Germinal center (tissue), 1 donor: ENCODE results near the gene ST3GAL2.
"Not testable (repeated sequence)": the region's sequence is repeated elsewhere in the genome, so short reads cannot be mapped to it uniquely, and the experiment has no call there.

Source experiments
- DNase-seq: peaks from one replicate; pipeline ENCODE4 v3.0.0; 2012; ENCODE audit warnings: mixed read lengths, low spot score

ST3GAL2 gene

DNA sequence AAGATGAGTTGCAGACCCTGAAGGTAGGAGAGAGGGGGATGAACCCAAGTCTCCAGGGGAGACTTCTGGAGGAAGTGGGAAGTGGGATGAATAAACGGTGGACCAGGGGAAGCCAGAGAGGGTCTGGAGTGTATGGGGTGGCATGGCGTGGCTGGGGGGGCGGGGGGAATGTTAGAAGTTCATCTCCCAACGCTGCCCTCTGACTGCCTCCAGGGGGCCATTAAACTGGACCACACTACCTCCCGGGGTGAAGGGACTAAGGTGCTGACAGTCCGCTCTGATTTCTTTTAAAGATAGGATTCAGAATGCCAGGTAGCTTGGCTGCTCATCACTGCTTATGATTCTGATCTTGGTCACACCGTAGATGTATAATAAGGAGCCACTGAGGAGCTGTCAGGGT lies 21.2 kb downstream of the ST3GAL2 start:
- no peak for DNase-seq

- peak; percentile 72 for DNase-seq
Observed at GRCh38 chr16:70416748-70417616, 21.9 kb downstream of the ST3GAL2 start.

DNA sequence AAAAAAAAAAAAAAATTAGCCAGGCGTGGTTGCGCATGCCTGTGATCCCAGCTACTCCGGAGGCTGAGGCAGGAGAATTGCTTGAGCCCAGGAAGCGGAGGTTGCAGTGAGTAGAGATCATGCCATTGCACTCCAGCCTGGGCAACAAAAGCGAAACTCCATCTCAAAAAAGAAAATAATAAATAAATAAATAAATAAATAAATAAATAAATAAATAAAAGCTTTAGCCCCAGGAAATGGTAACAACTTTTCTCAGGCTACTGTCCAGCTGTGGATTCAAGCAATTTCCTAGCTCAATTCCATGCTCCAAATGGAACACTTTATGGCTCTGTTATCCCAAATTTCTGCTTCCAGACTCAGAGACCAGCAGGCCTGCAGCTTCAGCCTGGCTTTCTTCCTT lies 25.3 kb downstream of the ST3GAL2 start:
- DNase-seq: not testable (repeated sequence)

- no peak for DNase-seq
Observed at GRCh38 chr16:70412385-70412784, 26.5 kb downstream of the ST3GAL2 start.

- no peak for DNase-seq
Observed at GRCh38 chr16:70410734-70411133, 28.2 kb downstream of the ST3GAL2 start.

GRCh38 chr16:70407811-70408274 lies 31.1 kb downstream of the ST3GAL2 start:
- DNase-seq: no peak

DNA sequence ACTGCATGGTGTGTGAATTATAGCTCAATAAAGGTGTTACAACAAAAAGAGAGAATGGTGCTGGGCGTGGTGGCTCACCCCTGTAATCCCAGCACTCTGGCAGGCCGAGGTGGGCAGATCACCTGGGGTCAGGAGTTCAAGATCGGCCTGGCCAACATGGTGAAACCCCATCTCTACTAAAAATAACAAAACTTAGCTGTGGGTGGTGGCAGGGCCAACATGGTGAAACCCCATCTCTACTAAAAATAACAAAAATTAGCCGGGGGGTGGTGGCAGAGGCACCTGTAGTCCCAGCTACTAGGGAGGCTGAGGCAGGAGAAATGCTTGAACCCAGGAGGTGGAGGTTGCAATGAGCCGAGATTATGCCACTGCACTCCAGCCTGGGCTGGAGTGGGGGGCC lies 32.8 kb downstream of the ST3GAL2 start:
- not testable (repeated sequence) for DNase-seq

DNA sequence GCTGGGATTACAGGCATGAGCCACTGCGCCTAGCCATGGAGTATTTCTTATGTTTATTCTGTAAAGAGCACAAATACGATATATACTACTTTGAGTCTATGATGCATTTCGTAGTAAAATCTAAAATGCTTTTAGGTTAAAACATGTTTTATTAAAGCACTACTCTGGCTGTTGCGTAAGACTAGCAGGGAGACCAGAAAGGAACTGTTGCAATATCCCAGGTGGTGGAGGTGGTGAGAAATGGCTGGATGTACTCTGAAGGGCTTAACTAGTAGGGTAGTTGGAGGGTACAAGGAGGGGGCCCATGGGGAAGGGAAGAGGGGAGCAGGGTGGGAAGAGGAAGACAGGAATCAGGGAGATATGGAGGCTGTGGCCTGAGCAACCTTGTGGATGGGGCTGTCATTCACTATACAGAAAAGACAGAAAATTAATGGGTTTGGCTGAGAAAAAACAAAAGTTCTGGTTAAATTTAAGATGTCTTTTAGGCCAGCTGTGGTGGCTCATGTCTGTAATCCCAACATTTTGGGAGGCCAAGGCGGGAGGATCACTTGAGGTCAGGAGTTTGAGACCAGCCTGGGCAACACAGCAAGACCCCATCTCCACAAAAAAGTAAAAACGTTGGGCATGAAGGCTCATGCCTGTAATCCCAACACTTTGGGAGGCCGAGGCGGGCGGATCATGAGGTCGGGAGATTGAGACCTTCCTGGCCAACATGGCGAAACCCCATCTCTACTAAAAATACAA lies 35.8 kb downstream of the ST3GAL2 start:
- DNase-seq: no peak

GRCh38 chr16:70399951-70400350 lies 38.9 kb downstream of the ST3GAL2 start:
- DNase-seq: no peak

- DNase-seq: no peak
Observed at GRCh38 chr16:70399381-70399780, 39.5 kb downstream of the ST3GAL2 start.

DNA sequence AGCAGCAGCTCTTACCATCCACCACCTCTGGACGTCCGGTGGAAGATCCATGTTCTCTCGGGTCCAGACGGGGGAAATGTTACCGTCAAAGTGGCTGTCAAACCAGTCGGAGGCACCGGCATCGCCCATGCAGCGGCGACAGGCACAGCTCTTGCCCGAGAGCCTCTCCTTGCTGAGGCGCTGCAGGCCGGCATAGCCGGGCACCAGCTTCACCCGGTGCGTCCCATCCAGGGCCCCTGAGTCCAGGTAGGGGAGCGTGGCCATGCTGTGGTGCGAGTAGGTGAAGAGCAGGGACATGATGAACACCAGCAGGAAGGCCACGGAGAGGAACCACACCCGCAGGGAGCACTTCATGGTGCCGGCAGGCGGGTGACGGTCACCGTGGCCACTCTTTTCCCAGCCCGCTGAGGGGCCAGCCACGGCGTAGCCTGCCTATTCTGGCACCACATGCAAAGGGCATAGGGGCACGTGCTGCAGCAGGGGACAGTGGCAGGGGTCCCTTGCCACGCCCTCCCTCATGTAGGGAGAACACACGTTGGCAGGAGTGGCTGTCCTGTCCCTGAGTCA lies 40.6 kb downstream of the ST3GAL2 start:
- no peak for DNase-seq

DNA sequence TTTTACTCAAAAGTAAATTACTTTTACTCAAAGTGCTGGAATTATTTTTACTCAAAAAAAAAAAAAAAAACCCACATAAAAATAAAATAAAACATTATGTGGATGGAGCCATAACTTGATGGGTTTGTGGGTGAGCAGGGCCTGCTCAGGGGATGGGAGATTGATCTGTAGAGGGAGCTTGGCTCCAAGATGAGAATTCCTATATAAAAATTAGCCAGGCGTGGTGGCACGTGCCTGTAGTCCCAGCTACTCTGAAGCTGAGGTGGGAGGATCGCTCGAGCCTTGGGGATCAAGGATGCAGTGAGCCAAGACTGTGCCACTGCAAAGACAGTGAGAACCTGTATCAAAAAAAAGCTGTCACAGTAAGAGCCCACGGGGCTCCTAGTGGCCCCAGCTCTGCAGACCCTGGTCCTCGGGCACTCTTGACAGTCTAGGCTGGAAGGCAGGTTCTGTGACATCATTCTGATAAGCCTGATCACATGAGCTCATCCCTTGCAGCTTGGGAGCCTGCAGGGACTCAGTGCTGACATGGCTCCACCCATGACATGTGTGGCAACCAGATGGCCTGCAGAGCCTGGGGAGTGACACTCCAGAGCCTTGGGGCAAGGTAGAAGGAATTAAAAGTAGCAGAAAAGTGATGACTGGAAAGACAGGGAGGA lies 42.5 kb downstream of the ST3GAL2 start:
- DNase-seq: no peak

- DNase-seq: peak; percentile 59
Observed at GRCh38 chr16:70395345-70395901, 43.5 kb downstream of the ST3GAL2 start.

GRCh38 chr16:70394853-70395252 lies 44.0 kb downstream of the ST3GAL2 start:
- DNase-seq: no peak

DNA sequence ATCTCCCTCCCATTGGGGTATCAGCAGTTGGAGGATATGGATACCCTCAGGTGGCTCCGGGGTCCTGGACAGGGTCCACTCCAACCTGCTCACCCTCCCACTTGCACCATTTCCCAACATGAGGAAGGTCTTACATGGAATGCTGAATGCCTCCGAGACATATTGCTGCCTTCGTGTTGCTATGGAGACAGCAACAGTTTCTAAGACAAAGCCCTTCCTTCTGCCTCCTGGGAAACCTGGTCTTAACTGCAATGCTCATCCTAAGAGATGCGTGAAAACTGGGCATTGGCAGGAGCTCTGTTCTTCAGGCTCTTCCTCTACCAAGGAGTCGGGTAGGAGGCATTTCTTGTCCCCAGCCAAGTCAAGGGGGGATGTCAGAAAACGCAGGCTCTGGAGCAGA lies 45.2 kb downstream of the ST3GAL2 start:
- no peak for DNase-seq

- no peak for DNase-seq
Observed at GRCh38 chr16:70392606-70393005, 46.3 kb downstream of the ST3GAL2 start.

- no peak for DNase-seq
Observed at GRCh38 chr16:70391881-70392481, 46.9 kb downstream of the ST3GAL2 start.

DNA sequence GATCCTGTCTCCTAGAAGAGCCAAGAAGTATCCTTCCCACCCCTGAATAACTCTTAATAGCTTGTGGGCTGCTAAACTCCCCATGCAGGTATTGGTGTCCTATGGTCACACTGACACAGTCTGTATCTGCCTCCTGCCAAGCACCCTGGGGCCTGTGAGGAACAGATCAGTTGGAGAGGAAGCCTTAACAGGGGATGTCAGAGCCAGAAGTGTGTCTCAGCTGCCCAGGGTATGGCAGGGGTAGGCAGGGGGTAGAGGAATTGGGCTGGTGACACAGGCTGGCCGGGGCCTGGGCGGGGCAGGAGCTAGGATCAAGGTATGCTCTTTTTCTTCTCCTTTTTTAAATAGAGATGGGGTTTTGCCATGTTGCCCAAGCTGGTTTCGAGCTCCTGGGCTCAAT lies 47.5 kb downstream of the ST3GAL2 start:
- no peak for DNase-seq

GRCh38 chr16:70390774-70391173 lies 48.1 kb downstream of the ST3GAL2 start:
- no peak for DNase-seq

DNA sequence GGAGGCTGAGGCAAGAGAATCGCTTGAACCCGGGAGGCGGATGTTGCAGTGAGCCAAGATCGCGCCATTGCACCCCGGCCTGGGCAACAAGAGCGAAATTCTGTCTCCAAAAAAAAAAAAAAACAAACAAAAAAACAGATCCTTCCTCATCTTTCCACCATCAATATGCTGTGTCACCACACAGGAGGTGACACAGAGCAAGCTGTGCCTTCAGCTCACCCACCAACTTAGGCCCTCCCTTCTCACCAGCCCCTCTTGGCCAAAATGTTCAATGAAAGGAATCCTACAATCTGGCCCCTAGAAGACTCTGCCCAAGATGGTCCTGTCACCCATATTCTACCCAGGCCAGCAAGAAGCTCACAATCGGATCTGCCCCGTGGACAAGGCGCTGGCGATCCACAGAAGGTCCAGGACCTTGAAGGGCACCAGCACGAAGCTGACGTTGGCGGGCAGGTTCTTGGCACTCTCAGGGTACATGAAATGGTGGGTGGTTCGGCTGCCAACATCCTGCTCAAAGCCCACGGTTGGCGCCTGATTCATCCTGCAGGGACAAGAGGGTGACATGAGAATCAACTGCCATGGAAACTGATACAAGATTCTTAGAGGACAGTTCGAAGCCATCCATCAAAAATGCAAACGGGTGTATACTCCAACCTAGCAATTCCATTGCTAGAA lies 50.8 kb downstream of the ST3GAL2 start:
- no peak for DNase-seq
